NCI-H446 (cell line): ENCODE results near the gene GDF10.

Experiments
- DNase-seq, 2 experiments: peaks; one replicate each; lab custom pipeline; 2025; lab: John Stamatoyannopoulos, UW

Gene GDF10

GRCh38 chr10:47276071-47276470 lies 23.9 kb upstream of the GDF10 start:
- DNase-seq = no peak

- no peak for DNase-seq
Measured at GRCh38 chr10:47276576-47277351, 23.2 kb upstream of the GDF10 start.

- DNase-seq = no peak
Measured at GRCh38 chr10:47277352-47278151, 22.4 kb upstream of the GDF10 start.

GRCh38 chr10:47278152-47278473 lies 21.9 kb upstream of the GDF10 start:
- no peak for DNase-seq

GRCh38 chr10:47278720-47279119 lies 21.3 kb upstream of the GDF10 start:
- DNase-seq = no peak

- no peak for DNase-seq
Measured at GRCh38 chr10:47279276-47279675, 20.7 kb upstream of the GDF10 start.

- DNase-seq = no peak
Measured at GRCh38 chr10:47282005-47282656, 17.9 kb upstream of the GDF10 start.

- DNase-seq = no peak
Measured at GRCh38 chr10:47282657-47283018, 17.4 kb upstream of the GDF10 start.

GRCh38 chr10:47283101-47283630 lies 16.8 kb upstream of the GDF10 start:
- no peak for DNase-seq

GRCh38 chr10:47283848-47284247 lies 16.1 kb upstream of the GDF10 start:
- no peak for DNase-seq

- DNase-seq = no peak
Measured at GRCh38 chr10:47285381-47286115, 14.4 kb upstream of the GDF10 start.

GRCh38 chr10:47286116-47286505 lies 13.9 kb upstream of the GDF10 start:
- DNase-seq = no peak

- DNase-seq = no peak
Measured at GRCh38 chr10:47286591-47287315, 13.2 kb upstream of the GDF10 start.

GRCh38 chr10:47287365-47287802 lies 12.6 kb upstream of the GDF10 start:
- DNase-seq = no peak

GRCh38 chr10:47287805-47288204 lies 12.2 kb upstream of the GDF10 start:
- DNase-seq = no peak

GRCh38 chr10:47288236-47288635 lies 11.8 kb upstream of the GDF10 start:
- no peak for DNase-seq

GRCh38 chr10:47288916-47289495 lies 11.0 kb upstream of the GDF10 start:
- no peak for DNase-seq

- no peak for DNase-seq
Measured at GRCh38 chr10:47289921-47290320, 10.1 kb upstream of the GDF10 start.

- no peak for DNase-seq
Measured at GRCh38 chr10:47290338-47290737, 9.7 kb upstream of the GDF10 start.

- DNase-seq = no peak
Measured at GRCh38 chr10:47291682-47292081, 8.3 kb upstream of the GDF10 start.

GRCh38 chr10:47294057-47294456 lies 5.9 kb upstream of the GDF10 start:
- no peak for DNase-seq
